Measurements from ENCODE around the gene DAP.

DNA sequence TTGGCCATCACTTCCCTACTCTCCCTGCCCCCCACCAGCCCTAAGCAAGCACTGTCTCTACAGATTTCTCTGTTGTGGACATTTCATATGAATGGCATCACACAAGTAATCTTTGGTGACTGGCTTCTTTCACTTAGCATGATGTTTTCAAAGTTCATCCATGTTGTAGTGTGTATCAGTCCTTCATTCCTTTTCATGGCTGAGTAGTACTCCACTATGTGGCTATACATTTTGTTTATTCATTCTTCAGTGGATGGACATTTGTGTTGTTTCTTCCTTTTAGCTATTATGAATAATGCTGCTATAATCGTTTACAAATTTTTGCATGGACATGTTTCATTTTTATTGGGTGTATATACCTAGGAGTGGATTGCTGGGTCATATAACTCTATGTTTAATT lies 84.1 kb downstream of the DAP start:
- TF ChIP-seq EZH2 (IDR thresholded peaks at IDR 0.05; ENCODE audit: insufficient read depth, poor library complexity, severe bottlenecking) (no peak), EZH2phosphoT487 (IDR thresholded peaks at IDR 0.05; ENCODE audit: insufficient read depth, low read depth) (no peak)

All from GM23248 (cell line).